ENCODE data around the gene CDK6.

CDK6 gene

DNA sequence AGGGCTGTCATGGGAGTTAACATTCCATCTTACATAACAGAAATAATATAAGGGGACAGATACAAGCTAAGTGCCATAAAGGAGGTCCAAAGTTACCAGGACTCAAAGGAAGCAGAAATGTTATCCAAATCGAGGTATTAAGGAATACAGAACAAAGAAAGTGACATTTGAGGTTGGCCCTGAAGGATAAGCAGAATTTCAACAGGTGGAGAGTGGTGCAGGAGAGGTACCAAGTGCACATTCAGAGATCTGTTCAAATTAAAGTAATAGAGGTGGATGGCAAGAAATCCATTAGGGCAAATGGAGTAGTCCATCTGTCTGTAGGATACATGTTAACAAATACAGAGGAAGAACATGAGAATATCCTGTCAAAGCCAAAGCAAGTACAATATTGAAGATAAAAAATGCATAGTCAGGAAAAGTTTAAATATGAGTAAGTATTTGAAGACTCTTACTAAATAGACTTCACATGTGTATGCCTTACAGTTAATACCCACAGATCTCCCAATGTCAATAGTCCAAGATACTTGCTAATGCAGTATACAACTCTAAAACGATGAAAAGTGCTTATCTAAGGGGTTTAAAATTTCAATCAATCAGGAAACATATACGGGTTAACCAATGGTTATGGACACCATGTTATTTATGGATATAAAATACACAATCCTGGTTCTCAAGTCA lies 10.0 kb downstream of the CDK6 start:
- no peak for DNase-seq (ENCODE audit: low read depth)

GRCh38 chr7:92824901-92825480 lies 11.4 kb downstream of the CDK6 start:
- no peak for DNase-seq (ENCODE audit: low read depth)

DNA sequence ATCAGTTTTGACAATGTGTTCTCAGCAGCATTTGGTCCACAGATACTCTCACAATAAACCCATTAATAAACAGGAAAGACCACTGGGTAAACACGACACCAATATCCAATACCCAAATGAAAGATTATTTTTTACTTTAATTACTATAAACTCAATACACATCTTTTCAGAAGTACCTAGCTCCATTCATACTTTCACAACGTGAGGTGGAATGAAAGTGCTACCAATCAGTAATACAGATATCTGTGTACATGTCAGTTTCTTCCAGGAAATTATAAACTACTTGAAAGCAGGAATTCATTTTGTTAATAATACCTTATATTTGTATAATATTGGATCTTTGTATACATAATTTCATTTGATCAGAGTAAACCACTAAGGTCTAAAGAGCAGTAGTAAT lies 11.9 kb downstream of the CDK6 start:
- no peak for DNase-seq (ENCODE audit: low read depth)

DNA sequence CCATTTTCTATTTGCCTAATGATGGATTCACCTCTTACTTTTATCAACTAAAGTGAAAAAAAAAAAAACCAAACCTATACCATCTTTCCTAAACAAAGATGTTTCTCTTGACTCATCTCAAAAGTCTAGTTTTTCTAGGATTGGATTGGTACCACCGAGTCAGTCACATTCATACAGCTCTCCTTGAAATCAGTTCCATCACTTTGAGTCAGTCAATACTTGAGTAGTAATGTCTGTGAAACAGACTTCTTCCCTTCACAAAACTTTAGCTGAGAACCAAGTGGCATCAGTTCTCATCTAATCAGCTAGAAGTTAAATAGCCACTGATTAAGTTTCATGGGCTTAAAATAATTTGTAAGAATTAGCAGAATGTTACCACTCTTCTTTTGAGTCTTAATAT lies 13.3 kb downstream of the CDK6 start:
- DNase-seq (ENCODE audit: low read depth), result no peak

GRCh38 chr7:92820191-92820590 lies 16.2 kb downstream of the CDK6 start:
- no peak for DNase-seq (ENCODE audit: low read depth)

DNA sequence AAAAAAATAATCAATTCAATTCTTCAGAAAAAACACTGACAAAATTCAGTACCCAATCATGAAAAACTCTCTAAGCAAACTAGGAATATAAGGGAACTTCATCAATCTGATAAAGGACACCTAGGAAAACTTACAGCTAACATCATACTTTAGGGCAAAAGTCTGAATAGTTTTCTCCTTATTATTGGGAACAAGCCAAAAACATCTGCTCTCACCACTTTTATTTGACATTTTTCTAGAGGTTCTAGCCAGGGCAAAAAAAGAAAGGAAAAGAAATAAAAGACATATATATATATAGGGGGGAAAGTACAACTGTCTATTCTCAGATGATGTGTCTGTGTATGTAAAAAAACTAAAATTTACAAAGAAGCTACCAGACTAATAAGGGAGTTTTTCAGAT lies 19.0 kb downstream of the CDK6 start:
- DNase-seq (ENCODE audit: low read depth), result no peak

GRCh38 chr7:92815412-92815811 lies 21.0 kb downstream of the CDK6 start:
- no peak for DNase-seq (ENCODE audit: low read depth)

- no peak for DNase-seq (ENCODE audit: low read depth)
Observed at GRCh38 chr7:92813390-92814024, 22.9 kb downstream of the CDK6 start.

DNA sequence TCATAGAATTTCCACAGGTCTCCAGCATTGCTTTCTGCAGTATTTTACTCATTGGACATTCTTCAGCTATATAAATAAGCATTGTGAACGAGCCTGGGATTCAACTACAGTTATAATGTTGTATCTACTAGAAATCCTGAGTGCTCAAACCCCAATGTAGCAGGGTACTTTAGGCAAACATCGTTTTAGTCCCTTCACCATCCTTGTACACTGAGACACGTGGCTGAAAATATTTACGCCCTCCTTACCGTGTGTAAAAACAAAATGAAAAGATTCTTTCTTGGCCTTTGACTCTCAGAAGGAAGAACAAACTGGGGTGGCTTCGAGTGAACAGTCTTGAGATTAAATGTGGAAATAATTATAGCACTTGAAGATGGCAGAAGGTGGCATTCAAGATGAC lies 25.2 kb downstream of the CDK6 start:
- no peak for DNase-seq (ENCODE audit: low read depth)

- DNase-seq (ENCODE audit: low read depth), result peak; percentile 23
Observed at GRCh38 chr7:92809760-92810573, 26.4 kb downstream of the CDK6 start.

DNA sequence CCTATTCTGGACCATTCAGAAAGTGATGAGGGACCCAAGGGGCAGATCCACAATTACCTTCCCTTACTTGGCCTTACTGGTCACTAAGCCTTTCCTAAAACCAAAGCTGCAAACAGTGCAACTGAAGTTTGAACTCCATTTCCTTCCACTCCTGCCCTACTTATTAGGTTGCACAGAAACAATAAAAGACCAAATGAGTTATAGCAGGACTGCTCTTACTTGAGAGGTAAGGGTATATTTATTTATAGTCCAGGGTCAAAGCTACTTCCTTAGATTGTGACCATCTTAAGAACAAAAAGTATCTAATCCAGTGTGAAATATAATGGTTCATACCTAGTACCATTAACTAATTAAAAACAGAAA lies 27.0 kb downstream of the CDK6 start:
- no peak for DNase-seq (ENCODE audit: low read depth)

DNA sequence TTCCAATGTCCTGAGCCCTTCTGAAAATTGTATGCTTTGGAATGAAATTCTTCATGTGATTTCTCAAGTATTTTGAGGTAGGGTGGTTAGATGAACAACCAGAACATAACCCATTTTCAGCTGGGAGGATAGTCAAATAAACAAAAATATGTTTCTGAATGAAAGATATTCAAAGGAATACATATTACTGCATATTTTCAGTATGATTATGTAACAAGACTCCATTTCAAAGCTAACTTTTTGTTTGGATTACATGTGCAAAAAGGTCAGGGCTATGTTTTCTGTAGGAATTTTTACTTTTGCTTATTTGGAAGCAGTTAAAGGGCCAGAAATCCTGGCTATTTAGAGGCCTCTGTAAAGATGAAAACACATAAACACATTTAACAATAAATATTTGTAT lies 27.7 kb downstream of the CDK6 start:
- DNase-seq (ENCODE audit: low read depth), result no peak

- DNase-seq (ENCODE audit: low read depth), result no peak
Observed at GRCh38 chr7:92808006-92808405, 28.4 kb downstream of the CDK6 start.

DNA sequence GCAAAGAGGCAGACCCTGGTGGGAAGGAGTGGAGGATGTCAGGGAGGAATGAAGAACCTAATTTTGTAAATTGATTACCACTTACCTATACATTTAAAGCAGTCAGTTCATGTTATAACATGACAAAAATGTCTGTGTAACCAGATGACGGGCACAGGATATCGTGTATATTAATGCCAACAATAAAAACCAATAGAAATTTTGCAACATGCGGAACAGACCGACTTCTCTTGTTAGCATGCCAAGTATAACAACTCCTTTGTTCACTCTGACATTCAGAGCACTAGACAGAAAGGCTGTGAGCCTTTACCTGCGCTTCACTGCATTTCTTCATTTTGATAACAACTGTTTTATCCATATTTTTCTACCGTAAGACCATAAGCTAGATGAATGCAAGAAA lies 29.9 kb downstream of the CDK6 start:
- no peak for DNase-seq (ENCODE audit: low read depth)

DNA sequence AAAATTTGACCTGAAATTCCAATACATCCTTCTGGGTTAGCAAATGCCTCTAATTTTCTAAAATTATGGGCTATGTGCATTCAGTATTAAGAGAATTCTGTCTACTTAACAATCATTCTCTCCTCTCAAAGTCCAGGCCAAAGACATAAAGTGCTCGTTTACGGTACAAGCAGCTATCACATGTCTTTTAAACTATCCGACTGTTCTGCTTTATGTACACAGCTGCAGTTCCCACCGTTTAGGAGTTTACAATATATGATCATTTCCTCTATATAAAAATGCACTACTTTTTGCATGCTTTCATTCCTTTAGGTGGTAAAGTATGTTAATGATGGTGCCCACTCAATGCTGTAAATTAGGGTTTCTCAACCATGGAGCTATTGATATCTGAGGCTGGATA lies 34.0 kb downstream of the CDK6 start:
- DNase-seq (ENCODE audit: low read depth), result no peak

GRCh38 chr7:92799446-92800211 lies 36.7 kb downstream of the CDK6 start:
- no peak for DNase-seq (ENCODE audit: low read depth)

DNA sequence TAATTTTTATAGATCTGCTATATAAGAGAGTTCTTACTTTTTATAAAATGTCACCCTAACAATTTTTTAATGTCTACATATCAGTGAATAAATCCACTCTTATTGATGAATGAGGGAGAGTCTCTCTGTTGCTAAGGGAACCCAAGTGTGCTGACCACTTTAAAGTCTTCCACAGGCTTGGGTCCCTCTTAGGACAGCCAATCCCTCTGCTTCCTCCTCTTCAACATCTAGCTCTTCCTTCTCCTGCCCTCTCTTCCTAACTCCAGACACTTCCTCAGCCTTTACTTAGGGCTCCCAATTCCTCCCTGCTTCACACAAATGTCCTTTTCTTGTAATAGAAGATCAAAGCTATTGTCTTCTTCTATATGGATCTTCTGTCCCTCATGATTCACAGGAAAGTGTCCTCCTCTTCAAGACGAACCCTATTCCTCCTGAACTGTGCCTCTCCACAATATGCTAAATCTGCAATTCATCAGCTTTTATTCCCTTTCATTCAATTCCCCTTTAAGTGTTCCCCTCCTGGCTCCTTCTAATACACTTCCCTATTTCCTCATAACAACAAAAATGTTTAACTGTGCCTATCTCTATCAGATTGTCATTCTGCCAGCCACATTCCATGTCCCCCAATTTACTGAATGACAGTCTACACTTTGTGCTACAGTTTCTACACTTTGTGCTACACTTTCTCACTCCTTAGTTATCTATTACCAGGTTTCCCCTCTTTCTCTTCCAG lies 37.7 kb downstream of the CDK6 start:
- DNase-seq (ENCODE audit: low read depth), result no peak

- DNase-seq (ENCODE audit: low read depth), result no peak
Observed at GRCh38 chr7:92797693-92798092, 38.7 kb downstream of the CDK6 start.

GRCh38 chr7:92797284-92797683 lies 39.1 kb downstream of the CDK6 start:
- no peak for DNase-seq (ENCODE audit: low read depth)

DNA sequence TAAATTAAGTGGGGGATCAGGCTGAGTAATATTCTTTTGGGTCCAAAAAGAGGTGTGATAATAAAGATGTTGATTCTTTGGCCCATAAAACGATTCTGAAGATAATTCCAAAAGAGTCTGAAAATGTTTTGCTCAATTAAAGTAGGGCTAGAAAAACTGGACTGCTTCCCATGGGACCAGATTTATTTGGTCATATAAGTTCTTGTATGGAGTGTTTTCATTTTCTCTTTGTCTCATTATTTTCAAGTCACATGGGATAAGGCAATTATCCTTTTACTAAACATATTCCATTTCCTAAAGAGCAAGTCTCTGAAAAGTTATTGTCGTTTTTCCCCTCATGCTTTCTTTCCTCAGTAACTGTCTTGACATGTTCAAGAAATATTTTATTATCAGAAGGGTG lies 41.5 kb downstream of the CDK6 start:
- DNase-seq (ENCODE audit: low read depth), result no peak

DNA sequence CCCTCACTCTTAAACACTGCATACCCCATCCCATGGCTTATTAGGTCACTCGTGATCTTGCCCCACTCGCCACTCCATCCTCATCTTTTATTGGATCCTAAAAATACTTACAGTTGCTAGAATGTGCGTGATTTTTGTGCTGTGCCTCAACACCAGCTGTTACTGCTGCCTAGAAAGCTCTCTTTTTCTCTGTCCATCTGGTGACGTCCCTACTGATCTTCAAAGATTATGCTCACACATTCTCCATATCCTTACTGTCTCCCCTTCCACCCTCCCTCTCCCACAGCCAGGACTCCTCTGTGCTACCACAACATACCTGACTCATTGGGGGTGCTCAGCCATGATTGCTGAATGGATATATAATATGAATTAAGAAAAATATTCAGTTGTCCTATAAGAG lies 42.0 kb downstream of the CDK6 start:
- DNase-seq (ENCODE audit: low read depth), result no peak

All from stimulated activated CD8-positive, alpha-beta memory T cell treated with anti-CD3 and anti-CD28 coated beads, Interleukin-12 subunit alpha, Interleukin-12 subunit beta, amount 100 ng/mL, for 1 hour (primary cell).